ENCODE data around the gene MANBA.
A peak's percentile ranks its signal among the peaks of the same experiment; 100 is the strongest.

Gene MANBA

GRCh38 chr4:102675141-102675540 lies 85.6 kb downstream of the MANBA start:
- peak; percentile 8 for DNase-seq (ENCODE audit: low spot score)

DNA sequence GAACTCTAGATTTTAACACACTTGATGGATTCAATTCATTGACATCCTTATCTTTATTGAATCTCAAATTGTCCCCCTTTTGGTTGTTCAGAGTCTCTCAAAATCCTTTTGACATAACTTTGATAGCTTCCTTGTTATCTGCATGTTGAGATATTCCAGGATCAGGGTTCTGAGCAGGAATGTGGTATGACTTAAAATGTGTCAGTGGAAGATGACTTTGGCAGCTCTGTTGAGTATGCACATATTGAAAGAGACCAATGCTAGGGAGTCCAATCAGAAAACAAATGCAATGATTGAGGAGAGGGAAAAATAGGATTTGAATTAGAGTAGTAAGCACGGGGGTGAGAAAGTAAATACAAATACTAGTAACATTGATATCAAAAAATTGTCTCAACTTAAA lies 93.8 kb downstream of the MANBA start:
- no peak for DNase-seq (ENCODE audit: low spot score)

DNA sequence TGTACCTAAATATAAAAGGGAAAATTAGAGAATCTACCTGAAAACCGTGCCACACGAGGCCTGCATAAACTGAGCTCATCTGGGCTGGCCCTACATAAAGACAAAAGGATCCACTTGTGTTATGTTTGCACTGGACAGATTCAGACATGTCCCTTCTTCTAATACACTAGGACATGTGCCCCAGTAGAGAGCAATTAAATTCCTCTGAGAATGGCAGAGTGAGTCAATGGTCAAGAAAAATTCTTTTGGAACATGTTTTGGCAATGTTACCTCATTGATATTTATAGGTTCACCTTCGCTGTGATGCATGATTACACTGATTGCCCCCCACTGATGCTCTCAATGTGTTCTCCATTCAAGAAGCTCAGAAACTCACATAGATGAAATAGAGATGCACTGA lies 95.2 kb downstream of the MANBA start:
- DNase-seq (ENCODE audit: low spot score), result no peak

- DNase-seq (ENCODE audit: low spot score), result no peak
These were observed 97.7 kb downstream of the MANBA start for GRCh38 chr4:102663073-102663472.

DNA sequence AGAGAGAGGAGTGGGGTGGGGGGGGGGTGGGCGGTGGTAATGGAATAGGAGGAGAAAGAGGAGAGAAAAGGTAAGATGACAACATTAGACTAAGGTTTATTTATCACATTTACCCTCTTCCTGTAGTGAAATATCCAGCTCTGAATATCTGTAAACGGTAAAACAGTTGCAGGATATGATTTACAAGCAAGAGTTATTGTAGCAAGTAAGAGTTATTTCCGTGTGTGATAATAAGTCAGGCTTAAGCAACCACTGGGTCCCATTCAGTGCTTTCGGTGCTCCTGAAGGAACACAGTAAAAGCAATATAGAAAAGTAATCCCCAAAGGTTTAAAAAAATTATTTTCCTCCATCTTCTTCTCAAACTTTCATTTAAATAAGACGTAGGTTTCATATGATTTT lies 103.6 kb downstream of the MANBA start:
- DNase-seq (ENCODE audit: low spot score), result no peak

- DNase-seq (ENCODE audit: low spot score), result no peak
These were observed 113.7 kb downstream of the MANBA start for GRCh38 chr4:102647117-102647516.

GRCh38 chr4:102642631-102643298 lies 118.0 kb downstream of the MANBA start:
- DNase-seq (ENCODE audit: low spot score), result no peak

- no peak for DNase-seq (ENCODE audit: low spot score)
These were observed 119.0 kb downstream of the MANBA start for GRCh38 chr4:102641793-102642192.

GRCh38 chr4:102640669-102641068 lies 120.1 kb downstream of the MANBA start:
- DNase-seq (ENCODE audit: low spot score), result no peak

DNA sequence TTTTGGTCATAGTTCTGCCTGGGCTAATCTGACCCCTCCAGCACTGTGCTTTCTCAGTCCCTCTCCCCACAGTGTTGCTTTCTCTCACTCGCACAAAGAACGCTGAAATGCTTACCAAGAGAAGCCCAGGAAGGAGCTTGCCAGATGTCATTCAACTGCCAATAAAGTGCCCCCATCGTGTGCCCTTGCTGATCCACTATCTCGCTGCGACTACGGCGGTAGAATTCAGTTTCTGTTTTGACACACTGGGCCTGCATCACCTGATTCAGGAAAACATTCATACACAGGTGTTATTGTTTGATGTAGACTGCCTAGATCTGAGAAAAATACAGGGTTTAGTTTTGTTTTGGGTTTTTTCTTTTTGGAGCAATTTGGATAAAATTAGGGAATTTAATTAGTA lies 121.2 kb downstream of the MANBA start:
- DNase-seq (ENCODE audit: low spot score), result no peak

GRCh38 chr4:102638621-102639020 lies 122.1 kb downstream of the MANBA start:
- DNase-seq (ENCODE audit: low spot score), result no peak

GRCh38 chr4:102637391-102637790 lies 123.4 kb downstream of the MANBA start:
- DNase-seq (ENCODE audit: low spot score), result no peak

GRCh38 chr4:102633100-102633499 lies 127.7 kb downstream of the MANBA start:
- no peak for DNase-seq (ENCODE audit: low spot score)

DNA sequence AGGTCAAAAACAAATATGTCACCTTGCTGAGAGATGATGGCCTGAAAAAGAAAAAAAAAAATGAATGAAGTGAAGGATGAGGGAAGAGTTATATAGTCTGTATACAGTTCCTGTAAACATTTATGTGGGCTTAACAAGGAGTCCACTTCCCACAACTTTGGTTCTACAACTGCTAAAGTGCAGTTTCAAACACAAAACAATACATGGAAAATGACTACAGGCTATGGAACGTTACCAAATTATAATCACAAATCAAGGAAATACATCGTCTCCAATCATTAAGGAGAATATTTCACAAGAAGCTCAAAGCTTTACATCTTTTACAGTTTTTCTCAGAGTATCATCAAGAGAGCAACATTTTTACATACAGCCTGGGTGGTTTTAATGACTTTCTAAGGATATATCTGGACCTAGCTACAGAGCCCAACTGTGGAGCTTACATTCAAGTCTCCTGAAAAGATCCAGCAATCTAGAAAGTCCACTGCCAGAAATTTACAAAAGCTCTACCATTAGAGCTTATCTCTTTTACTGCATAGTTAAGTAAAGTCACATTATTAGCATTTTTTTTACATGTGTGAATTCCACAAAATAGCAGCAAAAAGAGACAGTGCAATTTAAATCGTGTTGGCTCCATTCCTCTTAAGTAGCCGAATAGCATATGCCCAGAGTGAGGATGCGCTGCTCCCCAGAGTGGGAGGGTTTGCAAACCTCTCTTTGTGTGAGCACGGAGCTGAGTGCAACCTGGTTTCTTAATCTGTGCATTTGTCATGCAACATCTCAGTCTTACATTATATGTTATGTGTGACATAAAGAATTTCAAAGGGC lies 128.3 kb downstream of the MANBA start:
- DNase-seq (ENCODE audit: low spot score), result no peak

- no peak for DNase-seq (ENCODE audit: low spot score)
These were observed 129.2 kb downstream of the MANBA start for GRCh38 chr4:102631616-102632015.

GRCh38 chr4:102629673-102630072 lies 131.1 kb downstream of the MANBA start:
- no peak for DNase-seq (ENCODE audit: low spot score)

DNA sequence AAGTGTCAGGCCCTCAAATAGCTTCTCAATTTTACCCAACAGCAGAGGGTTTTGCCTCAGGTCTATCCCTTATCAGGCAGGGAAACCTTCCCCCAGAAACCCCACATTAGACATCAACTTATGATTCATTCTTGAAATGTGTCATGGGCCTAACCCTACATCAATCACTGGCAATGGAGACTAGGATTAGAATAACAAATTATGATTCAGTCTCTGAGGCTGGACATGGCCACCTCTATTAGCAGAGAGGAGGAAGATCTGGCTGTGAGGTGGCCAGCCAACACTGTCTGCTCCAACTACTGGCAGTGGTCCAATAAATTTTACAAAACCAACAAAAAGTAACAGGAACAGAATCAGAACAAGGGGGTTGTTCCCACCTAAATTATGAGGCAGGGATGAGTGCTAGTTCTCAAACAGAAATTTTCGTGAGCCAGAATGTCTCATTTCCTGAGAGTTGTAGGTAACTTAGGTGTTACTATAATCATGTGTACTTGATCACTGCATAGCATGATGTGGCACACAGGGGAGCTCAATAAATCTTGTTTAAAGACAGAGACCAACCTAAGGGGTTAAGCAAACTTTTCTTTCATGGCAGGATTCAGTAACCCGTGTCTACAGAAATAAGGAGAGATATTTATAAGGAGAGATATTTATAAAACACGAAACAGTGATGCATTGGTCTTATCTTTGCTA lies 132.8 kb downstream of the MANBA start:
- no peak for DNase-seq (ENCODE audit: low spot score)

DNA sequence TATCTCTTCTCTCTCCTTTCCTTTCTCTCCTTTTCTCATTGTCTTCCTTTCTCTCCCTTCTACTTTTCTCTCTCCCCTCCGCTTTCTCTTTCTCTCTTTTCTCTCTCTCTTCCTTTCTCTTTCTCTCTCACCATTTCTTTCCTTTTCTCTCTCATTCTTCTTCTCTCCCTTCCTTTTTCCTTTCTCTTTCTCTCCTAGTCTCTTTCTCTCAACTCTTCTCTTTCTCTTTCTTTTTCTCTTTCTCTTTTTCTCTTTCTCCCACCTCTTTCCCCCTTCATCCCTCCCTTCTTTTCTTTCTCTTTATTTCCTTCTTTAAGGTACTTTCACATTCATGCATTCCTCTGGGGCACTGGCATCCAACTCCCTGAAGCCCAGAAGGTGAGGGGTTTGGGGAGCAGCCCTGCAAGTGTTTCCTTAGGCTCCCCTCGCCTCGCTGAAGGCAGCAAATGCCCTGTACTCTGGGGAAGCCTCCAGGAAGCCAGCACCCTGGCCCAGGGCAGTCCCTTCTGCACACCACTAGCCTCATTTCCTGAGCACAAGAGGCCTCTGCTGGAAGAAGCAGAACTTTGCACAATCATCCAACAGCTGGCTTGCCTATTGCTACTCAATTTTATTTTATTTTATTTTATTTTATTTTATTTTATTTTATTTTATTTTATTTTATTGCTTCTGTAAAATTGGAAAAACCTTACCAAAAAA lies 135.4 kb downstream of the MANBA start:
- peak; percentile 30 for DNase-seq (ENCODE audit: low spot score)

DNA sequence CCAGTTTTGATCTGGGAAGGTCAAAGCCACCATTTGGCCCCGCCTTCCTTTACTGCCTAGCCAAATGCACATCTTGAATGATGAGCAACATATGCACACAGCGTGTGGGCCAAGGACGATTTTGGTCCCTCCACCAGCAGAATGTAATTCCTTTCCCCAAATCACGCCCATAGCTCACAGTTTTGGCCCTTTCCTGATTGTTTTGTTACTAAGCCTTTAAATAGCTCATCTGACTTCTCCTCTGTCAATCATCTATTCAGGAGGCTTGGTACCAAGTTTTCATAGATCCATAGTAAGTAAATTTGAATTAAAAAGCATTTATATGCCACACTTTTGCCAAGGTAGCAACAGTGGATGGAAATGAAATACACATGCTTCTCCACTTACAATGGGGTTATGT lies 136.3 kb downstream of the MANBA start:
- no peak for DNase-seq (ENCODE audit: low spot score)

DNA sequence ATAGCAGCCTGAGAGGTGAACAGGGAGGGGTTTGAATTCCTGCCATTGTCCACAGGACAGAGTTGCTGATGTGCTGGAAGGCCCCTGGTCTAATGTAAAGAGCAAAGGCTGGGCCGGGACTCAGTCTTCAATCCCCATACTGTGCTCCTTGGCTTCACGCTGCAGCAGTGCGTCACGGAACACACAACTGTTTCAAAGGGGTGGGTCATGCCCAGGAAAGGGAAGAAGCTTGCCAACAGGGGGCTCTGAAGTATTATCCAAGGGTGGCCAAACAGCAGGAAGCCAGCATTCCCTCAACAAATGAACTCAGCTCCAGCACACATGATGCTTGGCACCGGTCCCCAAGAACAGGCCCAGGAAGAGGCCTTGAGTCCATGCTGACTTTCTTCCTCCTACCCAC lies 137.1 kb downstream of the MANBA start:
- peak; percentile 37 for DNase-seq (ENCODE audit: low spot score)

DNA sequence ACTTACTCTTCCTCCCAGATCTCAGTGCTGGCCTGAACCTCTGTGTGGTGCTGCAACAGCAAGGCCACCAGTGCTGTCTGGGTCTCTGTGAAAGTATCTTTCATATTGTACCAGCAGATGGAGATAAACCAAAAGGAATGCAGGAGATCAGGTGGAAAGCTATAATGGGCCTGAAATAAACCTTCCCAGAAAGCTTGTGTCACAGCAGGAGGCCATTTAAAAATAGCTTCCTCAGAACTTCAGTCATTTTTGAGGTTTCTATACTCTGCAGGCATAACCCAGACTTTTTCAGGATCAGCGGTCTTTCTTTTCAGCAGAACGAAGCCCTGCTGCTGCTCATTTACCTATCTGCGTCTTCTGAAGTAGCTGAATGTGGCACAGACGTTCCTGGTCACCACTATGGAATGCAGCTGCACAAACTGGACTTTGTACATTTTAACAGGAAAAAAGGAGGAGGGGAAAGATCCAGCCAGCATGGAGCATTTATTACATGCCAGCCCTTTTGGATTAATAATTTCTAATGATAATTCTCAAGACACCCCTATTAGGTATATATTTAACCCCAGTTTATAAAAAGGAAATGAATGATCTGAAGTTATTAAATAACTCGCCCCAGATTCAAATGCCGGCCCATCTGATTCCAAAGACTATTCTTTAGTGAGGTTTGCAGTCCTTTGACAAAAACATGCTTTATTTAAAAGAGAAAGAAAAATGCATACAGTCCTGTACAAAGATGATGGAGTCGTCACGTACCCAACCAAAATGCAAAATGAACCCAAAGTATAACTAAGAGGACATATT lies 139.9 kb downstream of the MANBA start:
- peak; percentile 53 for DNase-seq (ENCODE audit: low spot score)
